Endothelial cell (in vitro differentiated cells): ENCODE data around the gene PLA2G2E. TPM values are rescaled to one million over a fixed set of nuclear protein-coding genes. Genes with fewer than 3 reads are reported as not detected.
A peak's percentile ranks its signal among the peaks of the same experiment; 100 is the strongest.
"Not testable (repeated sequence)": the region's sequence is repeated elsewhere in the genome, so short reads cannot be mapped to it uniquely, and the experiment has no call there.

ENCODE experiments used
- DNase-seq: peaks from one replicate; pipeline ENCODE4 v3.0.0; 2021; ENCODE audit warnings: low spot score
- H3K27ac Mint-ChIP-seq: one replicate; pipeline ENCODE4 v1.8.0; 2021; ENCODE audit warnings: mixed read lengths, inconsistent platforms; ENCODE audit not compliant: unreplicated experiment
- H3K27me3 Mint-ChIP-seq: one replicate; pipeline ENCODE4 v1.8.0; 2021; ENCODE audit warnings: mild to moderate bottlenecking, moderate library complexity, mixed read lengths, inconsistent platforms; ENCODE audit not compliant: unreplicated experiment
- H3K36me3 Mint-ChIP-seq: one replicate; pipeline ENCODE4 v1.8.0; 2021; ENCODE audit warnings: mild to moderate bottlenecking, low read depth, mixed read lengths, inconsistent platforms; ENCODE audit not compliant: unreplicated experiment
- H3K4me1 Mint-ChIP-seq: one replicate; pipeline ENCODE4 v1.8.0; 2021; ENCODE audit warnings: mild to moderate bottlenecking, mixed read lengths, inconsistent platforms; ENCODE audit not compliant: unreplicated experiment
- H3K4me3 Mint-ChIP-seq: one replicate; pipeline ENCODE4 v1.8.0; 2021; ENCODE audit warnings: mild to moderate bottlenecking, mixed read lengths, inconsistent platforms; ENCODE audit not compliant: unreplicated experiment
- H3K9me3 Mint-ChIP-seq: one replicate; pipeline ENCODE4 v1.8.0; 2021; ENCODE audit warnings: mixed read lengths, inconsistent platforms; ENCODE audit not compliant: unreplicated experiment
- CTCF ChIP-seq: fragments of 200-600 bp; sonication (generic); IDR thresholded peaks from one replicate; pipeline ENCODE4 v1.5.0; 2021; ENCODE audit warnings: antibody characterized with exemption; ENCODE audit not compliant: unreplicated experiment
- total RNA-seq: library from RNA; stranded (reverse); fragmentation: NEBNext Ultra II Directional; extraction: Animal tissue kit (Norgen Biotek cat#: 25700); gene quantifications from one replicate; pipeline ENCODE4 v1.2.1, GENCODE V29; 2021; ENCODE audit not compliant: unreplicated experiment

Gene PLA2G2E
- total RNA-seq, 1 donor from 2014 or later, result not detected

- Mint-ChIP-seq H3K27ac (no peak overlapping the region), H3K27me3 (peaks cover 6% of the 10 kb centered on the region), H3K9me3 (peaks cover 18% of the 10 kb centered on the region), H3K36me3 (peaks cover 6% of the 10 kb centered on the region), H3K4me1 (peaks cover 7% of the 10 kb centered on the region), H3K4me3 (no peak overlapping the region)
- TF ChIP-seq CTCF, result no peak
- DNase-seq, result no peak
These were observed 12.8 kb upstream of the PLA2G2E start for GRCh38 chr1:19936061-19936750.

GRCh38 chr1:19934336-19934735 lies 10.9 kb upstream of the PLA2G2E start:
- Mint-ChIP-seq H3K27me3 (peaks cover 6% of the 10 kb centered on the region), H3K36me3 (peaks cover 6% of the 10 kb centered on the region), H3K27ac (no peak overlapping the region), H3K4me3 (no peak overlapping the region), H3K4me1 (peaks cover 7% of the 10 kb centered on the region), H3K9me3 (peaks cover 22% of the 10 kb centered on the region)
- DNase-seq, result no peak
- no peak for TF ChIP-seq CTCF

- H3K36me3 Mint-ChIP-seq, result peaks cover 6% of the 10 kb centered on the region
- peaks cover 7% of the 10 kb centered on the region for H3K4me1 Mint-ChIP-seq
- peaks cover 6% of the 10 kb centered on the region for H3K27me3 Mint-ChIP-seq
- no peak for DNase-seq
- peak overlapping the region; percentile 1 for H3K27ac Mint-ChIP-seq
- H3K4me3 Mint-ChIP-seq, result peak overlapping the region; percentile 1
- peaks cover 22% of the 10 kb centered on the region for H3K9me3 Mint-ChIP-seq
- no peak for TF ChIP-seq CTCF
These were observed 9.4 kb upstream of the PLA2G2E start for GRCh38 chr1:19932866-19933265.

GRCh38 chr1:19927130-19927421 lies 3.7 kb upstream of the PLA2G2E start:
- H3K4me1 Mint-ChIP-seq, H3K4me3 Mint-ChIP-seq, H3K27me3 Mint-ChIP-seq, H3K27ac Mint-ChIP-seq, H3K36me3 Mint-ChIP-seq, DNase-seq, H3K9me3 Mint-ChIP-seq: not testable (repeated sequence)

- no peak for TF ChIP-seq CTCF
- Mint-ChIP-seq H3K9me3 (peaks cover 4% of the 10 kb centered on the region), H3K27me3 (peaks cover under 1% of the 10 kb centered on the region), H3K36me3 (peaks cover 7% of the 10 kb centered on the region), H3K4me3 (no peak overlapping the region), H3K27ac (no peak overlapping the region), H3K4me1 (no peaks in the 10 kb centered on the region)
- DNase-seq, result no peak
These were observed 3.1 kb upstream of the PLA2G2E start for GRCh38 chr1:19926296-19927129.
